Heart right ventricle (tissue), 16 donors: ENCODE results near the gene KREMEN1. TPM values are rescaled to one million over a fixed set of nuclear protein-coding genes. Genes with fewer than 3 reads are reported as not detected.

Source experiments
- ATAC-seq, 8 donors: fragments of 200-7000 bp; cut with Tn5 transposase; one replicate each; pipeline ENCODE4 v1.9.1; 2020; ENCODE audit warnings: mild to moderate bottlenecking in 8 of 8, moderate library complexity in 8 of 8, moderate number of reproducible peaks in 1 of 8
- DNase-seq, 2 donors: peaks; one replicate each; pipeline ENCODE4 v3.0.0-alpha.2; 2020
- H3K27ac ChIP-seq, 10 donors: fragments of 200-600 bp; sonication (generic) in 2 of 10; one replicate each; pipeline versions ENCODE4 v1.5.0 to v1.8.0; 2020 to 2022; ENCODE audit warnings: mild to moderate bottlenecking in 3 of 10
- H3K27me3 ChIP-seq, 7 donors: fragments of 200-600 bp; one replicate each; pipeline ENCODE4 v1.8.0; 2021 to 2022; ENCODE audit warnings: mild to moderate bottlenecking in 2 of 7
- H3K36me3 ChIP-seq, 9 donors: fragments of 200-600 bp; sonication (generic) in 1 of 9; one replicate each; pipeline versions ENCODE4 v1.5.0 to v1.8.0; 2020 to 2022; ENCODE audit warnings: mild to moderate bottlenecking in 2 of 9
- H3K4me1 ChIP-seq, 9 donors: fragments of 200-600 bp; sonication (generic) in 1 of 9; one replicate each; pipeline versions ENCODE4 v1.5.0 to v1.8.0; 2020 to 2022; ENCODE audit warnings: mild to moderate bottlenecking in 4 of 9
- H3K4me3 ChIP-seq, 10 donors: fragments of 200-600 bp; sonication (generic) in 2 of 10; one replicate each; pipeline versions ENCODE4 v1.5.0 to v1.8.0; 2020 to 2022; ENCODE audit warnings: mild to moderate bottlenecking in 7 of 10, moderate library complexity in 2 of 10
- H3K9me3 ChIP-seq, 11 donors: fragments of 200-600 bp in 10 of 11; sonication (generic) in 2 of 11; one replicate each; pipeline versions ENCODE4 v1.5.0 to v1.8.0; 2013 to 2022; ENCODE audit warnings: mild to moderate bottlenecking in 2 of 11, control low read depth in 1 of 11, moderate library complexity in 1 of 11
- WGBS, 2 donors: extraction: QIAGEN DNeasy Blood & Tissue Kit; methylation state at CpG; one replicate each; pipeline ENCODE4 v1.1.7; 2013; ENCODE audit warnings: inconsistent platforms in 1 of 2; 5-methylcytosine and 5-hydroxymethylcytosine counted together
- intact Hi-C, 10 donors: fragments of 100-400 bp; cut with DNase I; formaldehyde crosslinking; loops; one replicate each; pipeline versions ENCODE4 v1.11.1 to v1.14.2; 2022
- polyA plus RNA-seq, 2 donors: library from polyadenylated mRNA; stranded (reverse); fragments of 200-250 nt; gene quantifications; one replicate each; pipeline ENCODE4 v1.2.3, GENCODE V29; 2013
- total RNA-seq, 10 donors: library from RNA; stranded (reverse); fragmentation: NEBNext Ultra II Directional in 3 of 10; extraction: Animal tissue kit (Norgen Biotek cat#: 25700) in 3 of 10; gene quantifications; one replicate each; pipeline versions ENCODE4 v1.2.1 to v1.2.4, GENCODE V29; 2021 to 2023
- TF ChIP-seq, protein P1 (sequence below), 9 donors: fragments of 200-600 bp; sonication (generic) in 2 of 9; IDR thresholded peaks; one replicate each; pipeline versions ENCODE4 v1.5.0 to v1.8.0; 2021 to 2022; ENCODE audit warnings: antibody characterized with exemption in 9 of 9, mild to moderate bottlenecking in 5 of 9, moderate library complexity in 1 of 9
- donor health status: Arrhythmogenic right ventricular cardiomyopathy.
- donor health status: ischemic (EF 13 %, LVEDD 7.1; RV severe dilation, severe dysfunction).
- donor health status: healthy with polysubstance abuse.
- donor health status: DM: no; HTN: yes; CAD: no.
- donor health status: DM: no; HTN: no; CAD: no.
- donor health status: ischemic (EF 25% LVEDD 6.9; RV normal size, moderate dysfunction).
- donor health status: ischemic (EF 25% LVEDD 5.7; RV mildly dilated, moderate dysfunction).
- donor health status: healthy.
- donor health status: DM: yes; HTN: yes; CAD: no.
- donor health status: Ischemic cardiomyopathy.
- donor health status: ischemic (EF 35%, LVEDD 5.7; RV mildly dilated, moderate dysfunction).
- donor health status: nonischemic (EF 11% LVEDD 7.7; RV severe dilation, severe dysfunction).
- donor health status: DM: yes; HTN: yes; CAD: no.
- donor health status: PGD.
- donor health status: ischemic (EF 29% LVEDD 5.4; RV normal size, mild dysfunction).
- donor health status: nonischemic (EF 23%, LVEDD 6.1; RV moderate dilation, normal function).

KREMEN1 gene
- total and polyA plus RNA-seq, 12 donors: 7.4 to 46.3 (median 36.5) TPM

DNA sequence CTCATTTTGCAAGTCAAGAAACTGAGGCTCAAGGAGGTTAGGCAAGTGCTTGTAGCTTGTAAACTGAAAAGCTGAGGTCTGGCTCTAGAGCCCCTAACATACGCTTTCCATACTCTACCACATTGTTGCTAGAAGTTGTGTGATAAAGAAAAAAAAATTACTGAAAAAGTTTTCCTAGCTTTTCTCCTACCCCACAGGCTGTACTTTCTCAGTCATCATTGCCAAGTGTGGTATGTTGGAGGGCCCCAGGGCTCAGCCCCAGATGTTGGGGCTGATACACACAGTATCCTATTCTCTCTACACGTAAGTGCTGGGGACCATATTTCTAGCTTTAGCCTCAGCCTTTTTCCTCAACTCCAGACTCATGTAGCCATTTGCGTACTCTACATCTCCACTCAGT, 16.0 kb downstream of the KREMEN1 start:
- intact Hi-C loops: loop anchor here in 1 of 10 donors (10.0 kb wide), 1 partner anchor 66 kb away; no protein-coding TSS in a partner anchor
- Histone ChIP-seq H3K4me3 (no peak overlapping the region), H3K36me3 (no peaks in the 10 kb centered on the region), H3K27ac (no peak overlapping the region), H3K27me3 (no peaks in the 10 kb centered on the region), H3K4me1 (peaks cover 0 to 44% (median 15%) of the 10 kb centered on the region in 9 donors), H3K9me3 (no peaks in the 10 kb centered on the region)
- ATAC-seq (no peak), DNase-seq (no peak)
- TF ChIP-seq, protein P1, sequence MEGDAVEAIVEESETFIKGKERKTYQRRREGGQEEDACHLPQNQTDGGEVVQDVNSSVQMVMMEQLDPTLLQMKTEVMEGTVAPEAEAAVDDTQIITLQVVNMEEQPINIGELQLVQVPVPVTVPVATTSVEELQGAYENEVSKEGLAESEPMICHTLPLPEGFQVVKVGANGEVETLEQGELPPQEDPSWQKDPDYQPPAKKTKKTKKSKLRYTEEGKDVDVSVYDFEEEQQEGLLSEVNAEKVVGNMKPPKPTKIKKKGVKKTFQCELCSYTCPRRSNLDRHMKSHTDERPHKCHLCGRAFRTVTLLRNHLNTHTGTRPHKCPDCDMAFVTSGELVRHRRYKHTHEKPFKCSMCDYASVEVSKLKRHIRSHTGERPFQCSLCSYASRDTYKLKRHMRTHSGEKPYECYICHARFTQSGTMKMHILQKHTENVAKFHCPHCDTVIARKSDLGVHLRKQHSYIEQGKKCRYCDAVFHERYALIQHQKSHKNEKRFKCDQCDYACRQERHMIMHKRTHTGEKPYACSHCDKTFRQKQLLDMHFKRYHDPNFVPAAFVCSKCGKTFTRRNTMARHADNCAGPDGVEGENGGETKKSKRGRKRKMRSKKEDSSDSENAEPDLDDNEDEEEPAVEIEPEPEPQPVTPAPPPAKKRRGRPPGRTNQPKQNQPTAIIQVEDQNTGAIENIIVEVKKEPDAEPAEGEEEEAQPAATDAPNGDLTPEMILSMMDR (IDR thresholded peaks at IDR 0.05): no peak
- 95 to 99% methylated on average over 3 of the region's 3 CpGs for WGBS, 2 donors

DNA sequence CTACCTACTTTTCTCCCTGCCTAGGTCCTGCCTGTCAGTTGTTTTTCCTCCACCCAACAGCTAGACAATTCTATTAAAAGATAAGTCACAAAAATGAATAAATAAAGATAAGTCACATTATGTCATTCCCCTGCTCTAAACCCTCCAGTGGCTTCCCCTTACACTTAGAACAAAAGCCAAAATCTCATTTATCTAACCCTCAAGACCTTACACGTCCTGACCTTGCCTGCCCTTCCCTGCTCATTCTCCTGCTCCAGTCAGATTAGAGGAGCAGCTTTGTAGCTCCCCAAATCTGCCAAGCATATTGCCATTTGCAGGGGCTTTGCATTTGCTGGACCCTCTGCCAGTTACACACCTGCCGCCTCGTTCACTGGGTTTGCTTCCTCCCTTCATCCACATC, 16.7 kb downstream of the KREMEN1 start:
- no peak for DNase-seq
- 59 to 63% methylated on average over 3 of the region's 3 CpGs for WGBS, 2 donors
- no peak for ATAC-seq
- Histone ChIP-seq H3K27me3 (no peaks in the 10 kb centered on the region), H3K36me3 (no peaks in the 10 kb centered on the region), H3K4me1 (peaks cover 0 to 42% (median 13%) of the 10 kb centered on the region in 9 donors), H3K9me3 (no peaks in the 10 kb centered on the region), H3K27ac (no peak overlapping the region), H3K4me3 (no peak overlapping the region)
- intact Hi-C loops: loop anchor here in 1 of 10 donors (10.0 kb wide), 1 partner anchor 65 kb away; no protein-coding TSS in a partner anchor
- TF ChIP-seq, protein P1 (IDR thresholded peaks at IDR 0.05): no peak

DNA sequence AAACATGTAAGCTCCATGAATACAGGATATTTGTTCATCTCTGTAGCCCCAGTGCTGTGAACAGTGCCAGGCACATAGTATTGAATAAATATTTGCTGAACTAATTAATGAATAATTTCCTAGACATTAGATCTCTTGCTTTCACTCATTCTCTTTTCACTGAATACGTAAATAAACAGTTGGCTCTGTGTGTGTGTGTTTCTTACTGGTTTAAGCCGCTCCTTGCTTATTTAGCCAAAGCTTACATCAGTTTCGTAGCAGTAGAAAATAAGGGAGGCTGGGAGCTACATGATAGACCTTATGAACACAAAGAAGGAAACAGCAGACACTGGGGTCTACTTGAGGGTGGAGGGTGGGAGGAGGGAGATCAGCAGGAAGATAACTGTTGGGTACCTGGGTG, 17.2 kb downstream of the KREMEN1 start:
- no peak for ATAC-seq

DNA sequence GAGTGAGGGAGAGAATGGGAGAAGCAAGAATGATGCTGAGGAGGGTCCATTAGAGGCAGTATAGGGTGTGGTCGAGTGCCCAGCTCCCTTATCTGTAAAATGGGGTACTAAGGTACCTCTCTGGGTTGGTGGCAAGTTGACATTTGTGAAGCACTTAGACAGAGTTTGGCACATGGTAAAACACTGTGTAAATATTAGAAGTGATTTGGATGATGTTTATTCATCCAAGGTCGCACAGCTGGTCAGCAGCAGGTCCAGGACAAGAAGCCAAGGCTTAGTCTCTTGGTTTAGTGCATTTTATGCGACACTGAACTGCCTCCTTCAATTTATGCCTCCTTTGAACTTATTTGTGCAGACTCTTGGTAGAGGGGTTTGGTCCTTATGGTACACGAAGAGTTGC, 19.4 kb downstream of the KREMEN1 start:
- peaks cover 0 to 11% (median 0%) of the 10 kb centered on the region in 9 donors for H3K36me3 ChIP-seq
- intact Hi-C loops: no loop called here
- TF ChIP-seq, protein P1 (IDR thresholded peaks at IDR 0.05): no peak
- peaks cover 0 to 52% (median 24%) of the 10 kb centered on the region in 9 donors for H3K4me1 ChIP-seq
- H3K27ac ChIP-seq: peak overlapping the region in 2 of 10 donors; percentile 6 to 27
- H3K4me3 ChIP-seq: no peak overlapping the region
- no peaks in the 10 kb centered on the region for H3K27me3 ChIP-seq
- ATAC-seq (no peak), DNase-seq (no peak)
- no peaks in the 10 kb centered on the region for H3K9me3 ChIP-seq
- 84 to 87% methylated on average over 4 of the region's 4 CpGs for WGBS, 2 donors

More for the DNA sequence above, 17.2 kb downstream of the KREMEN1 start:
- no peak for DNase-seq
- peaks cover 0 to 4% (median 0%) of the 10 kb centered on the region in 9 donors for H3K36me3 ChIP-seq
- no peaks in the 10 kb centered on the region for H3K9me3 ChIP-seq
- WGBS, 2 donors: 83 to 85% methylated on average over 3 of the region's 3 CpGs
- no peak overlapping the region for H3K4me3 ChIP-seq
- H3K4me1 ChIP-seq: peaks cover 0 to 41% (median 13%) of the 10 kb centered on the region in 9 donors
- TF ChIP-seq, protein P1 (IDR thresholded peaks at IDR 0.05): no peak
- H3K27me3 ChIP-seq: no peaks in the 10 kb centered on the region
- no peak overlapping the region for H3K27ac ChIP-seq
- intact Hi-C loops: no loop called here
